Endothelial cell (in vitro differentiated cells): Measurements from ENCODE around the gene DNAJC5. TPM values are rescaled to one million over a fixed set of nuclear protein-coding genes. Genes with fewer than 3 reads are reported as not detected.

Experiments used
- DNase-seq: peaks from one replicate; pipeline ENCODE4 v3.0.0; 2021; ENCODE audit warnings: low spot score
- H3K27ac Mint-ChIP-seq: one replicate; pipeline ENCODE4 v1.8.0; 2021; ENCODE audit warnings: mixed read lengths, inconsistent platforms; ENCODE audit not compliant: unreplicated experiment
- H3K27me3 Mint-ChIP-seq: one replicate; pipeline ENCODE4 v1.8.0; 2021; ENCODE audit warnings: mild to moderate bottlenecking, moderate library complexity, mixed read lengths, inconsistent platforms; ENCODE audit not compliant: unreplicated experiment
- H3K36me3 Mint-ChIP-seq: one replicate; pipeline ENCODE4 v1.8.0; 2021; ENCODE audit warnings: mild to moderate bottlenecking, low read depth, mixed read lengths, inconsistent platforms; ENCODE audit not compliant: unreplicated experiment
- H3K4me1 Mint-ChIP-seq: one replicate; pipeline ENCODE4 v1.8.0; 2021; ENCODE audit warnings: mild to moderate bottlenecking, mixed read lengths, inconsistent platforms; ENCODE audit not compliant: unreplicated experiment
- H3K4me3 Mint-ChIP-seq: one replicate; pipeline ENCODE4 v1.8.0; 2021; ENCODE audit warnings: mild to moderate bottlenecking, mixed read lengths, inconsistent platforms; ENCODE audit not compliant: unreplicated experiment
- H3K9me3 Mint-ChIP-seq: one replicate; pipeline ENCODE4 v1.8.0; 2021; ENCODE audit warnings: mixed read lengths, inconsistent platforms; ENCODE audit not compliant: unreplicated experiment
- CTCF ChIP-seq: fragments of 200-600 bp; sonication (generic); IDR thresholded peaks from one replicate; pipeline ENCODE4 v1.5.0; 2021; ENCODE audit warnings: antibody characterized with exemption; ENCODE audit not compliant: unreplicated experiment
- long read RNA-seq: library from polyadenylated mRNA; unstranded; transcript quantifications from one replicate; pipeline ENCODE4 v2.0.0, GENCODE V29; 2020; ENCODE audit not compliant: unreplicated experiment
- total RNA-seq: library from RNA; stranded (reverse); fragmentation: NEBNext Ultra II Directional; extraction: Animal tissue kit (Norgen Biotek cat#: 25700); gene quantifications from one replicate; pipeline ENCODE4 v1.2.1, GENCODE V29; 2021; ENCODE audit not compliant: unreplicated experiment

DNAJC5 gene, protein sequence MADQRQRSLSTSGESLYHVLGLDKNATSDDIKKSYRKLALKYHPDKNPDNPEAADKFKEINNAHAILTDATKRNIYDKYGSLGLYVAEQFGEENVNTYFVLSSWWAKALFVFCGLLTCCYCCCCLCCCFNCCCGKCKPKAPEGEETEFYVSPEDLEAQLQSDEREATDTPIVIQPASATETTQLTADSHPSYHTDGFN
- 54.4 TPM for total RNA-seq
- long read RNA-seq, full-length matches to known transcripts = 1 of 6 reads
- long read RNA-seq, partial matches to known transcripts = 1 of 6 reads
- long read RNA-seq, other reads (novel, unspliced or antisense) = 4 of 6 reads

GRCh38 chr20:63894358-63895201 is at the start of gene DNAJC5:
TSS of gene DNAJC5 (plus strand) at chr20:63895126. CDS start at chr20:63928346, 33,220 bp downstream.
- H3K36me3 Mint-ChIP-seq = peaks cover 16% of the 10 kb centered on the region
- H3K4me1 Mint-ChIP-seq = peaks cover 22% of the 10 kb centered on the region

GRCh38 chr20:63846128-63846771 is 48.7 kb upstream of the DNAJC5 start:
- TF ChIP-seq CTCF = no peak

More at GRCh38 chr20:63894358-63895201, at the start of gene DNAJC5:
- H3K27me3 Mint-ChIP-seq = peaks cover 10% of the 10 kb centered on the region
- peak; percentile 91 for DNase-seq
- no peaks in the 10 kb centered on the region for H3K9me3 Mint-ChIP-seq
- H3K4me3 Mint-ChIP-seq = peak within 1 kb of the TSS; percentile 98
- no peak for TF ChIP-seq CTCF
- H3K27ac Mint-ChIP-seq = peak within 1 kb of the TSS; percentile 94

GRCh38 chr20:63846888-63847236 is 48.1 kb upstream of the DNAJC5 start:
- Mint-ChIP-seq H3K9me3 (no peaks in the 10 kb centered on the region), H3K27ac (no peak overlapping the region)
- no peak for TF ChIP-seq CTCF

More at GRCh38 chr20:63846128-63846771, 48.7 kb upstream of the DNAJC5 start:
- Mint-ChIP-seq H3K9me3 (no peaks in the 10 kb centered on the region), H3K27ac (no peak overlapping the region), H3K4me1 (peaks cover 13% of the 10 kb centered on the region), H3K36me3 (peaks cover 4% of the 10 kb centered on the region), H3K4me3 (no peak overlapping the region), H3K27me3 (peaks cover 7% of the 10 kb centered on the region)
- DNase-seq = no peak

GRCh38 chr20:63847237-63848002 is 47.5 kb upstream of the DNAJC5 start:
- peaks cover 4% of the 10 kb centered on the region for H3K36me3 Mint-ChIP-seq
- peaks cover 9% of the 10 kb centered on the region for H3K27me3 Mint-ChIP-seq
- no peaks in the 10 kb centered on the region for H3K9me3 Mint-ChIP-seq
- peak overlapping the region; percentile 30 for H3K27ac Mint-ChIP-seq
- no peak overlapping the region for H3K4me3 Mint-ChIP-seq
- DNase-seq = peak; percentile 55
- no peak for TF ChIP-seq CTCF
- peaks cover 10% of the 10 kb centered on the region for H3K4me1 Mint-ChIP-seq

More at GRCh38 chr20:63846888-63847236, 48.1 kb upstream of the DNAJC5 start:
- peaks cover 4% of the 10 kb centered on the region for H3K36me3 Mint-ChIP-seq
- H3K4me3 Mint-ChIP-seq = no peak overlapping the region
- peaks cover 9% of the 10 kb centered on the region for H3K27me3 Mint-ChIP-seq
- DNase-seq = no peak
- peaks cover 13% of the 10 kb centered on the region for H3K4me1 Mint-ChIP-seq
